ENCODE data around the gene SMIM45.

Gene SMIM45

DNA sequence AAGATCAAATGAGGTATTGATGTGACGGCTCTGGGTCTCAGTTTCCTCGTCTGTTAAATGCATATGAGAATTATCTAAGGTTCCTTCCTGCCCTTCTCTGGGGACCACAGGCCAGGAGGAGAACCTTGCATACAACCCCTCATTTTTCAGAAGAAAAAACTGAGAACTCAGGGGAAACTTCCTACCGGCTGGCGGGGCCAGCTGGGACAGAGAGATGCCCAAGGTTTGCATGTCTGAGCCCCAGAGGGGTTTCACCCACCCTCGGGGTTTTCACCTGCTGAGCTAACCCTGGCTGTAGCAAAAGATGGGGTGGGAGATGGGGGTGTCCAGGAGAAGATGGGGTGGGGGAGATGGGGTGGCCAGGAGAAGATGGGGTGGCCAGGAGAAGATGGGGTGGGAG is 29.6 kb upstream of the SMIM45 start:
- in situ Hi-C loops (cut with MboI; ENCODE audit: low sequenced_read_pairs) (no loop called here), dilution Hi-C loops (cut with HindIII; ENCODE audit: low sequenced_read_pairs, unreplicated experiment) (no loop called here), intact Hi-C loops (cut with micrococcal nuclease) (no loop called here)
- POLR2A ChIA-PET (ENCODE audit: unreplicated experiment): no interaction called here
- Histone ChIP-seq H2AK9ac (replicated peaks; ENCODE audit: low read depth, low read length, poor library complexity) (no peak overlapping the region), H3K14ac (replicated peaks; ENCODE audit: low read depth, low read length) (no peak overlapping the region), H3K27ac (ENCODE audit: insufficient read depth, low read length) (no peak overlapping the region), H3K9me1 (ENCODE audit: insufficient read depth, low read length) (no peaks in the 10 kb centered on the region; the same call in 1 of the 2 replicates), H3K9me3 (ENCODE audit: control insufficient read depth, insufficient read depth, low read length) (no peaks in the 10 kb centered on the region), H3K18ac (ENCODE audit: low read depth, low read length) (no peak overlapping the region), H2AFZ (replicated peaks; ENCODE audit: low read length, poor library complexity) (no peak overlapping the region), H3K9ac (ENCODE audit: low read depth, low read length) (no peak overlapping the region), H3K4ac (ENCODE audit: low read depth, low read length) (no peak overlapping the region), H4K5ac (ENCODE audit: low read depth, low read length) (no peak overlapping the region), H3K27me3 (ENCODE audit: control insufficient read depth, insufficient read depth, low read length) (peaks cover 27% of the 10 kb centered on the region), H3K4me3 (ENCODE audit: insufficient read depth, low read depth, low read length) (no peak overlapping the region), H3K79me1 (ENCODE audit: low read depth in 1 of 2, low read length in 2 of 2) (no peaks in the 10 kb centered on the region), H3K23ac (ENCODE audit: low read depth, low read length) (no peak overlapping the region), H4K8ac (ENCODE audit: low read depth in 2 of 2, low read length in 2 of 2) (no peak overlapping the region), H3K56ac (ENCODE audit: extremely low read depth, insufficient read depth, low read length) (no peak overlapping the region), H4K20me1 (ENCODE audit: insufficient read depth, low read length) (no peaks in the 10 kb centered on the region), H2BK120ac (ENCODE audit: low read depth, low read length) (no peak overlapping the region), H2AK5ac (ENCODE audit: low read depth, low read length) (no peak overlapping the region), H3K4me1 (ENCODE audit: control insufficient read depth, insufficient read depth, low read length) (no peaks in the 10 kb centered on the region), H3K36me3 (ENCODE audit: control insufficient read depth, insufficient read depth, low read length) (no peaks in the 10 kb centered on the region), H2BK15ac (ENCODE audit: low read depth, low read length) (no peak overlapping the region), H4K91ac (ENCODE audit: insufficient read depth, low read depth, low read length) (no peak overlapping the region), H3K4me2 (ENCODE audit: low read depth, low read length) (no peak overlapping the region), H2BK5ac (ENCODE audit: low read depth, low read length, poor library complexity, severe bottlenecking) (no peak overlapping the region), H2BK20ac (ENCODE audit: low read depth, low read length) (no peak overlapping the region)
- CTCF ChIA-PET: no interaction called here
- no TSS peak for BruUV-seq (replicated peaks)
- TF ChIP-seq BHLHE40 (IDR thresholded peaks at IDR 0.05; ENCODE audit: low read depth, low read length) (no peak), MAZ (IDR thresholded peaks at IDR 0.05; ENCODE audit: borderline replicate concordance, low read depth, low read length) (no peak), RAD21 (IDR thresholded peaks at IDR 0.05; ENCODE audit: low read length) (no peak), CEBPB (IDR thresholded peaks at IDR 0.05; ENCODE audit: low read depth, low read length) (no peak), RCOR1 (IDR thresholded peaks at IDR 0.05; ENCODE audit: insufficient replicate concordance, low read length) (no peak), POLR2A (IDR thresholded peaks at IDR 0.05; ENCODE audit: low read depth, low read length) (no peak), RFX5 (IDR thresholded peaks at IDR 0.05; ENCODE audit: low read depth, low read length) (no peak), FOS (IDR thresholded peaks at IDR 0.05; ENCODE audit: low read depth, low read length) (no peak), CHD1 (IDR thresholded peaks at IDR 0.05; ENCODE audit: low read depth, low read length) (no peak), MXI1 (IDR thresholded peaks at IDR 0.05; ENCODE audit: borderline replicate concordance, low read depth, low read length) (no peak), NFE2L2 (IDR thresholded peaks at IDR 0.05; ENCODE audit: low read depth, low read length) (no peak), MAFK (IDR thresholded peaks at IDR 0.05; ENCODE audit: low read depth, low read length) (no peak), SMC3 (IDR thresholded peaks at IDR 0.05; ENCODE audit: low read depth, low read length) (no peak)
- TF ChIP-seq, protein P1, sequence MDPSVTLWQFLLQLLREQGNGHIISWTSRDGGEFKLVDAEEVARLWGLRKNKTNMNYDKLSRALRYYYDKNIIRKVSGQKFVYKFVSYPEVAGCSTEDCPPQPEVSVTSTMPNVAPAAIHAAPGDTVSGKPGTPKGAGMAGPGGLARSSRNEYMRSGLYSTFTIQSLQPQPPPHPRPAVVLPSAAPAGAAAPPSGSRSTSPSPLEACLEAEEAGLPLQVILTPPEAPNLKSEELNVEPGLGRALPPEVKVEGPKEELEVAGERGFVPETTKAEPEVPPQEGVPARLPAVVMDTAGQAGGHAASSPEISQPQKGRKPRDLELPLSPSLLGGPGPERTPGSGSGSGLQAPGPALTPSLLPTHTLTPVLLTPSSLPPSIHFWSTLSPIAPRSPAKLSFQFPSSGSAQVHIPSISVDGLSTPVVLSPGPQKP (IDR thresholded peaks at IDR 0.05; ENCODE audit: borderline replicate concordance, low read depth, low read length): no peak
- TF ChIP-seq, protein P2, sequence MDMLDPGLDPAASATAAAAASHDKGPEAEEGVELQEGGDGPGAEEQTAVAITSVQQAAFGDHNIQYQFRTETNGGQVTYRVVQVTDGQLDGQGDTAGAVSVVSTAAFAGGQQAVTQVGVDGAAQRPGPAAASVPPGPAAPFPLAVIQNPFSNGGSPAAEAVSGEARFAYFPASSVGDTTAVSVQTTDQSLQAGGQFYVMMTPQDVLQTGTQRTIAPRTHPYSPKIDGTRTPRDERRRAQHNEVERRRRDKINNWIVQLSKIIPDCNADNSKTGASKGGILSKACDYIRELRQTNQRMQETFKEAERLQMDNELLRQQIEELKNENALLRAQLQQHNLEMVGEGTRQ (IDR thresholded peaks at IDR 0.05; ENCODE audit: low read depth, low read length): no peak
- TF ChIP-seq, protein P3, sequence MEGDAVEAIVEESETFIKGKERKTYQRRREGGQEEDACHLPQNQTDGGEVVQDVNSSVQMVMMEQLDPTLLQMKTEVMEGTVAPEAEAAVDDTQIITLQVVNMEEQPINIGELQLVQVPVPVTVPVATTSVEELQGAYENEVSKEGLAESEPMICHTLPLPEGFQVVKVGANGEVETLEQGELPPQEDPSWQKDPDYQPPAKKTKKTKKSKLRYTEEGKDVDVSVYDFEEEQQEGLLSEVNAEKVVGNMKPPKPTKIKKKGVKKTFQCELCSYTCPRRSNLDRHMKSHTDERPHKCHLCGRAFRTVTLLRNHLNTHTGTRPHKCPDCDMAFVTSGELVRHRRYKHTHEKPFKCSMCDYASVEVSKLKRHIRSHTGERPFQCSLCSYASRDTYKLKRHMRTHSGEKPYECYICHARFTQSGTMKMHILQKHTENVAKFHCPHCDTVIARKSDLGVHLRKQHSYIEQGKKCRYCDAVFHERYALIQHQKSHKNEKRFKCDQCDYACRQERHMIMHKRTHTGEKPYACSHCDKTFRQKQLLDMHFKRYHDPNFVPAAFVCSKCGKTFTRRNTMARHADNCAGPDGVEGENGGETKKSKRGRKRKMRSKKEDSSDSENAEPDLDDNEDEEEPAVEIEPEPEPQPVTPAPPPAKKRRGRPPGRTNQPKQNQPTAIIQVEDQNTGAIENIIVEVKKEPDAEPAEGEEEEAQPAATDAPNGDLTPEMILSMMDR (conservative IDR thresholded peaks at IDR 0.05; ENCODE audit: low read depth, low read length): no peak
- WGBS, 2 experiments (ENCODE audit: extremely low coverage in 2 of 2, insufficient read length in 1 of 2): no CpG with 5 or more reads among the region's 5 CpGs
- ATAC-seq (ENCODE audit: low read depth) (no peak), DNase-seq (no peak)

Measured in IMR-90 (cell line).